AG04450 (cell line): Measurements from ENCODE around the gene CLEC2D. TPM values are rescaled to one million over a fixed set of nuclear protein-coding genes. Genes with fewer than 3 reads are reported as not detected.
"Not testable (repeated sequence)": the region's sequence is repeated elsewhere in the genome, so short reads cannot be mapped to it uniquely, and the experiment has no call there.

Experiments used
- CTCF ChIA-PET: fragments of 300-600, 350-600 bp; formaldehyde crosslinking; extraction: SDS; loops from one replicate; lab custom pipeline; 2022; ENCODE audit warnings: antibody characterized with exemption, inconsistent platforms; lab: Charles Lee
- POLR2A ChIA-PET: fragments of 350-600 bp; formaldehyde crosslinking; extraction: SDS; loops from one replicate; lab custom pipeline; 2021; ENCODE audit warnings: antibody characterized with exemption, inconsistent platforms; lab: Yijun Ruan, JAX
- DNase-seq: peaks from one replicate; pipeline ENCODE4 v3.0.0-alpha.2; 2011; ENCODE audit warnings: low read depth, low spot score
- H3K27ac ChIP-seq: one replicate; pipeline ENCODE4 v1.5.1; 2012; ENCODE audit warnings: low read depth, low read length, control low read depth
- H3K27me3 ChIP-seq: one replicate; pipeline ENCODE4 v1.6.0; 2012; ENCODE audit warnings: low read length; ENCODE audit not compliant: control insufficient read depth, insufficient read depth
- H3K4me3 ChIP-seq: 2 replicates; pipeline ENCODE4 v1.5.1; 2011; ENCODE audit warnings: mild to moderate bottlenecking, low read depth, low read length, control low read depth
- H3K9me3 ChIP-seq: 2 replicates; pipeline ENCODE4 v1.5.1; 2012; ENCODE audit warnings: low read length; ENCODE audit not compliant: control insufficient read depth, insufficient read depth
- polyA plus RNA-seq: library from polyadenylated mRNA; depleted of rRNA; stranded (reverse); fragments of >200 nt; gene quantifications from 2 replicates; pipeline ENCODE4 v1.2.3, GENCODE V29; 2011
- TF ChIP-seq, protein P1 (sequence below): IDR thresholded peaks from 2 replicates; pipeline ENCODE4 v1.5.1; 2011; ENCODE audit warnings: low read depth, low read length, control low read depth, inconsistent platforms

Gene CLEC2D
- polyA plus RNA-seq, 1 experiment = 2.3 TPM

DNA sequence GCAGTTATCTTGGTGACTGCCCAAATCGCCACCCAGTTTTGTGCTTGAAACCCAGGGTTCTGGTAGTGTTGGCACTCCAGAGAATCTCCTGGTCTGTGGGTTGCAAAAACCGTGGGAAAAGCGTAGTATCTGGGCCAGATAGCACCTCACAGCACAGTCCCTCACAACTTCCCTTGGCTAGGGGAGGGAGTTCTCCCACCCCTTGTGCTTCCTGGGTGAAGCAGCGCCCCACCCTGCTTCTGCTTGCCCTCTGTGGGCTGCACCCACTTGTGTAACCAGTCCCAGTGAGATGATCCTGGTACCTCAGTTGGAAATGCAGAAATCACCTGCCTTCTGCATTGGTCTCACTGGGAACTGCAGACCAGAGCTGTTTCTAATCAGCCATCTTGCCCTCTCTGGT is 16.4 kb downstream of the CLEC2D start:
- ChIA-PET POLR2A (no interaction called here), CTCF (no interaction called here)
- Histone ChIP-seq H3K9me3 (no peaks in the 10 kb centered on the region), H3K27ac (no peak overlapping the region), H3K27me3 (no peaks in the 10 kb centered on the region), H3K4me3 (no peak overlapping the region)
- no peak for DNase-seq
- TF ChIP-seq, protein P1, sequence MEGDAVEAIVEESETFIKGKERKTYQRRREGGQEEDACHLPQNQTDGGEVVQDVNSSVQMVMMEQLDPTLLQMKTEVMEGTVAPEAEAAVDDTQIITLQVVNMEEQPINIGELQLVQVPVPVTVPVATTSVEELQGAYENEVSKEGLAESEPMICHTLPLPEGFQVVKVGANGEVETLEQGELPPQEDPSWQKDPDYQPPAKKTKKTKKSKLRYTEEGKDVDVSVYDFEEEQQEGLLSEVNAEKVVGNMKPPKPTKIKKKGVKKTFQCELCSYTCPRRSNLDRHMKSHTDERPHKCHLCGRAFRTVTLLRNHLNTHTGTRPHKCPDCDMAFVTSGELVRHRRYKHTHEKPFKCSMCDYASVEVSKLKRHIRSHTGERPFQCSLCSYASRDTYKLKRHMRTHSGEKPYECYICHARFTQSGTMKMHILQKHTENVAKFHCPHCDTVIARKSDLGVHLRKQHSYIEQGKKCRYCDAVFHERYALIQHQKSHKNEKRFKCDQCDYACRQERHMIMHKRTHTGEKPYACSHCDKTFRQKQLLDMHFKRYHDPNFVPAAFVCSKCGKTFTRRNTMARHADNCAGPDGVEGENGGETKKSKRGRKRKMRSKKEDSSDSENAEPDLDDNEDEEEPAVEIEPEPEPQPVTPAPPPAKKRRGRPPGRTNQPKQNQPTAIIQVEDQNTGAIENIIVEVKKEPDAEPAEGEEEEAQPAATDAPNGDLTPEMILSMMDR = no peak

DNA sequence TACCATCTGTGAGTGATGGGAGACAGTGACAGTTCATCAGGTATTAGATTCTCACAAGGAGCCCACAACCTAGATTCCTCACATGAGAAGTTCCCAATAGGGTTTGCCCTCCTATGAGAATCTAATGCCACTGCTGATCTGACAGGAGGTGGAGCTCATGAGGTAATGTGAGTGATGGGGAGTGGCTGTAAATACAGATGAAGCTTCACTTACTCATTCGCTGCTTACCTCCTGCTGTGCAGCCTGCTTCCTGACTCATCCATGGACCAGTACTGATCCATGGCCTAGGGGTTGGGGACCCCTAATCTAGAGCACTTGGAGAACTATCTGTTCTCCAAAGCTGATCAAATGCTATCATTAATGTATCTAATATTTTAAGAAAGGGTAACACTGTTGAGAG is 17.7 kb downstream of the CLEC2D start:
- POLR2A ChIA-PET = no interaction called here
- Histone ChIP-seq H3K27ac (no peak overlapping the region), H3K9me3 (no peaks in the 10 kb centered on the region), H3K27me3 (no peaks in the 10 kb centered on the region), H3K4me3 (no peak overlapping the region)
- CTCF ChIA-PET = interaction anchor here (0.6 to 1.7 kb wide), 4 partner anchors 21 to 64 kb away, joined by 3 to 9 read pairs (median 3); no protein-coding TSS in a partner anchor
- no peak for DNase-seq
- TF ChIP-seq, protein P1 = no peak

DNA sequence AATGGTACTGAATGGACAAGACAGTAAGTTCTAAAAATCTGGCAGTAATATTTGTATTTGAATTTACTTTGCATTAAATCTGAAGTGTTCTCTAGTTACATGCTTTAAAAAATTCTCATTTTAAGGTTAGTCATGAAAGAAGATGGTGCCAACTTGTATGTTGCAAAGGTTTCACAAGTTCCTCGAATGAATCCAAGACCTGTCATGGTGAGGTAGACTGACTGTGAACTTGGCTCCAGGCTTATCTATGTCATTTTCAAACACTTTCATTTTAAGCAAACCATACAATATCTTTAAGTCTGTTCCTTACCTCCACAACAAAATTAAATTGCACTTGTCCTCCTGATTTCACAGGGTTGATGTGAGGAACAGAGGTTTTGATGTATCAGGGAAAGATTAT is 23.4 kb downstream of the CLEC2D start:
- no peaks in the 10 kb centered on the region; the same call in 1 of the 2 replicates for H3K9me3 ChIP-seq
- TF ChIP-seq, protein P1 = no peak
- ChIA-PET CTCF (no interaction called here), POLR2A (no interaction called here)
- no peak overlapping the region for H3K27ac ChIP-seq
- no peak for DNase-seq
- H3K27me3 ChIP-seq = no peaks in the 10 kb centered on the region
- H3K4me3 ChIP-seq = no peak overlapping the region

DNA sequence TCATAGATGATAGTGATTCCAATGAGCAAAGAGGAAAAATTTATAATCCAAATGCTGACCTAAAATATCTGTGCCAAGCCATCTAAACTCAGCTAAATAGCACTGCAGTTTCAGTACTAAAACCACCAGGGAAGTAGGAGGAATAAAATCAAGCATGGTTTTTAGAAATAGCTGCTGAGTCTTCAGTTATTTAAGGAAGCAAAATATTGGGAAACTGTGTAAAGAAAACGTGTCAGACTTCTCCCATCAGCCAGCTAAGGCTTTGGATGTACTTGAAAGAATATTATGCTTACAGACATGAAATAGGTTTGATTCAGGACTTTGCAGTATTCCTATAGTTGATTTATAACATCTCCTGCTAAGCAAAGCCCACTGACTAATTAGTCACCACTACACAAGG is 24.7 kb downstream of the CLEC2D start:
- no peak for DNase-seq
- Histone ChIP-seq H3K27ac (no peak overlapping the region), H3K9me3 (no peaks in the 10 kb centered on the region; the same call in 1 of the 2 replicates), H3K27me3 (no peaks in the 10 kb centered on the region), H3K4me3 (no peak overlapping the region)
- ChIA-PET POLR2A (no interaction called here), CTCF (interaction anchor here (0.6 to 1.5 kb wide), 2 partner anchors 14 to 363 kb away, joined by 3 to 10 read pairs; no protein-coding TSS in a partner anchor)
- TF ChIP-seq, protein P1 = no peak

DNA sequence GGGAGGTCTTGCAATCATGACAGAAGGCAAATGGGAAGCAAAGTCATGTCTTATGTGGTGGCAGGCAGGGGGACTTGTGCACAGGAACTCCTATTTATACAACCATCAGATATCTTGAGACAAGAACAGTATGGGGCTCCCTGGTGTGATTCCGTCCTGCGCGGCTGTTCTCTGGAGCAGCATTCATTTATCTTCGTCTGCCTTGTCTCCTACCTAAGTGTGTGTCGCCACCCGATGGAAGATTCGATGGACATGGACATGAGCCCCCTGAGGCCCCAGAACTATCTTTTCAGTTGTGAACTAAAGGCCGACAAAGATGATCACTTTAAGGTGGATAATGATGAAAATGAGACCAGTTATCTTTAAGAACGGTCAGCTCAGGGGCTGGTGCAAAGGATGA is 25.6 kb downstream of the CLEC2D start:
- H3K9me3 ChIP-seq, H3K27ac ChIP-seq, POLR2A ChIA-PET, H3K27me3 ChIP-seq, H3K4me3 ChIP-seq, DNase-seq, CTCF ChIA-PET: not testable (repeated sequence)

DNA sequence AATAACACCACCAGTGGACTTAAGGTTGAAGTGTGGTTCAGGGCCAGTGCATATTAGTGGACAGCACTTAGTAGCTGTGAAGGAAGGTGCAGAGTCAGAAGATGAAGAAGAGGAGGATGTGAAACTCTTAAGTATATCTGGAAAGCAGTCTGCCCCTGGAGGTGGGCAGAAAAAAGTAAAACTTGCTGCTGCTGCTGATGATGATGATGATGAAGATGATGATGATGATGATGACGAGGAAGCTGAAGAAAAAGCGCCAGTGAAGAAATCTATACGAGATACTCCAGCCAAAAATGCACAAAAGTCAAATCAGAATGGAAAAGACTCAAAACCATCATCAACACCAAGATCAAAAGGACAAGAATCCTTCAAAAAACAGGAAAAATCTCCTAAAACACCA is 26.1 kb downstream of the CLEC2D start:
- POLR2A ChIA-PET, H3K4me3 ChIP-seq, H3K9me3 ChIP-seq, CTCF ChIA-PET, H3K27me3 ChIP-seq, DNase-seq, H3K27ac ChIP-seq: not testable (repeated sequence)
